GM12872 (cell line): ENCODE measurements around the gene INSR.

Experiments used
- CTCF ChIP-seq: IDR thresholded peaks from 3 replicates; pipeline ENCODE4 v1.5.1; 2011; ENCODE audit warnings: low read depth, mild to moderate bottlenecking, low read length, moderate library complexity; ENCODE audit not compliant: insufficient read depth

Gene INSR

GRCh38 chr19:7331446-7331845 is 37.2 kb upstream of the INSR start:
- TF ChIP-seq CTCF: no peak

- TF ChIP-seq CTCF: peak; percentile 35; the same call in 2 of the 3 replicates
Observed at GRCh38 chr19:7328647-7329046, 34.4 kb upstream of the INSR start.

GRCh38 chr19:7327802-7328201 is 33.6 kb upstream of the INSR start:
- no peak for TF ChIP-seq CTCF

- peak; percentile 74 for TF ChIP-seq CTCF
Observed at GRCh38 chr19:7326105-7326877, 32.1 kb upstream of the INSR start.

GRCh38 chr19:7318176-7318575 is 24.0 kb upstream of the INSR start:
- no peak for TF ChIP-seq CTCF

GRCh38 chr19:7312816-7313215 is 18.6 kb upstream of the INSR start:
- TF ChIP-seq CTCF: no peak

GRCh38 chr19:7311911-7312310 is 17.7 kb upstream of the INSR start:
- no peak for TF ChIP-seq CTCF
